Heart left ventricle (tissue), 13 donors: Measurements from ENCODE around the gene PPP1R14C.

Experiments
- POLR2A ChIP-seq, 2 donors: fragments of 450-650 bp; IDR thresholded peaks; one replicate each; pipeline ENCODE4 v1.6.1; 2017; ENCODE audit warnings: antibody characterized with exemption in 2 of 2, mild to moderate bottlenecking in 2 of 2, moderate library complexity in 2 of 2
- TF ChIP-seq, protein P1 (sequence below), 12 donors: fragments of 200-600 bp; sonication (generic) in 4 of 12; IDR thresholded peaks; one replicate each; pipeline versions ENCODE4 v1.5.0 to v1.8.0; 2018 to 2022; ENCODE audit warnings: antibody characterized with exemption in 12 of 12, mild to moderate bottlenecking in 5 of 12
- donor health status: ischemic (EF 13 %, LVEDD 7.1; RV severe dilation, severe dysfunction).
- donor health status: DM: no; HTN: yes; CAD: no.
- donor health status: DM: no; HTN: no; CAD: no.
- donor health status: ischemic (EF 25% LVEDD 6.9; RV normal size, moderate dysfunction).
- donor health status: ischemic (EF 25% LVEDD 5.7; RV mildly dilated, moderate dysfunction).
- donor health status: ischemic (EF 35%, LVEDD 5.7; RV mildly dilated, moderate dysfunction).
- donor health status: nonischemic (EF 11% LVEDD 7.7; RV severe dilation, severe dysfunction).
- donor health status: DM: yes; HTN: yes; CAD: no.
- donor health status: PGD.
- donor health status: ischemic (EF 29% LVEDD 5.4; RV normal size, mild dysfunction).
- donor health status: nonischemic (EF 23%, LVEDD 6.1; RV moderate dilation, normal function).

DNA sequence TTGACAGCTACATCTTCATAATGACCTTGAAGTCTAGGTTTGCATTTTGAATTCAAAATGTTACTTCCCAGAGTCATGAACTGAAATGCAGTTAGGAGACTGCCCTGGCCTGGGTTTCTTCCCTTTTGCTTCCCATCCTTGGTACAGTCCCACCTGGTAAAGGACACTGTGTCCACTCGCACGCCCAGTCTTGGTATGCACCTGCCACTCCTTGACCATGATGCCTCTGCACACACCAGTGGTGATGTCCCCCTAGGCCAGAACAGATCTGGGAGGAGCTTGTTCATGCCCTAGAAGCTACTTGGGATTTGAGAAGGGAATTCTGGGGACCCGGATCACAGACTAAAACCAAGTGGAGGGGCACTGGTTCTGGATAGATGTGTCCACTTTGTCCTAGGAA, 3.6 kb downstream of the PPP1R14C start:
- TF ChIP-seq, protein P1, sequence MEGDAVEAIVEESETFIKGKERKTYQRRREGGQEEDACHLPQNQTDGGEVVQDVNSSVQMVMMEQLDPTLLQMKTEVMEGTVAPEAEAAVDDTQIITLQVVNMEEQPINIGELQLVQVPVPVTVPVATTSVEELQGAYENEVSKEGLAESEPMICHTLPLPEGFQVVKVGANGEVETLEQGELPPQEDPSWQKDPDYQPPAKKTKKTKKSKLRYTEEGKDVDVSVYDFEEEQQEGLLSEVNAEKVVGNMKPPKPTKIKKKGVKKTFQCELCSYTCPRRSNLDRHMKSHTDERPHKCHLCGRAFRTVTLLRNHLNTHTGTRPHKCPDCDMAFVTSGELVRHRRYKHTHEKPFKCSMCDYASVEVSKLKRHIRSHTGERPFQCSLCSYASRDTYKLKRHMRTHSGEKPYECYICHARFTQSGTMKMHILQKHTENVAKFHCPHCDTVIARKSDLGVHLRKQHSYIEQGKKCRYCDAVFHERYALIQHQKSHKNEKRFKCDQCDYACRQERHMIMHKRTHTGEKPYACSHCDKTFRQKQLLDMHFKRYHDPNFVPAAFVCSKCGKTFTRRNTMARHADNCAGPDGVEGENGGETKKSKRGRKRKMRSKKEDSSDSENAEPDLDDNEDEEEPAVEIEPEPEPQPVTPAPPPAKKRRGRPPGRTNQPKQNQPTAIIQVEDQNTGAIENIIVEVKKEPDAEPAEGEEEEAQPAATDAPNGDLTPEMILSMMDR (IDR thresholded peaks at IDR 0.05): no peak
- no peak for TF ChIP-seq POLR2A (IDR thresholded peaks at IDR 0.05)
